Uterus (tissue), 2 donors: Measurements from ENCODE around the gene SHTN1.

ENCODE experiments used
- POLR2A ChIP-seq, 2 donors: fragments of 450-650 bp; IDR thresholded peaks; one replicate each; pipeline ENCODE4 v1.6.1; 2016; ENCODE audit warnings: antibody characterized with exemption in 2 of 2, mild to moderate bottlenecking in 1 of 2, moderate library complexity in 1 of 2
- TF ChIP-seq, protein P1 (sequence below), 4 experiments: fragments of 200-600 bp in 2 of 4; fragments of 450-650 bp in 2 of 4; sonication (generic) in 2 of 4; IDR thresholded peaks; one replicate each; pipeline ENCODE4 v1.5.1; 2016 to 2019; ENCODE audit warnings: antibody characterized with exemption in 4 of 4, mild to moderate bottlenecking in 2 of 4, moderate library complexity in 1 of 4

DNA sequence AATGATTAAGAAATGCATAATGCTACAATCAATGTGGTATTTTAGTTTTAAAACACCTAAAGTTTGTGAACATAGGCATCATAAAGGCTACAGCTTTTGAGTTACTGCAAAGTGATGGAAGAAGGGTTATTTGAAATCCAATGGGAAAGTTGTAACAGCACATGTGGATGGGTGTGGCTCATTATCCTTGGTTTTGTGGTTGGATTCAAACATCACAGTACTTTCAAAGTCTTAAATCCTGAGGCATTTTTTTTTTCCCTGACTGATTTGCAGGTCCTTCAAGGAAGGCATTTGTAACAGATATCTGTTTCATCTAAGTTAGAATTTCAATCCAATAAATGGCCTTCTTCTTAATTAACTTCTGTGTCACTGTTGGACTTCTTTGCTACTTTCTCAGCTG lies 9.8 kb upstream of the SHTN1 start:
- TF ChIP-seq, protein P1, sequence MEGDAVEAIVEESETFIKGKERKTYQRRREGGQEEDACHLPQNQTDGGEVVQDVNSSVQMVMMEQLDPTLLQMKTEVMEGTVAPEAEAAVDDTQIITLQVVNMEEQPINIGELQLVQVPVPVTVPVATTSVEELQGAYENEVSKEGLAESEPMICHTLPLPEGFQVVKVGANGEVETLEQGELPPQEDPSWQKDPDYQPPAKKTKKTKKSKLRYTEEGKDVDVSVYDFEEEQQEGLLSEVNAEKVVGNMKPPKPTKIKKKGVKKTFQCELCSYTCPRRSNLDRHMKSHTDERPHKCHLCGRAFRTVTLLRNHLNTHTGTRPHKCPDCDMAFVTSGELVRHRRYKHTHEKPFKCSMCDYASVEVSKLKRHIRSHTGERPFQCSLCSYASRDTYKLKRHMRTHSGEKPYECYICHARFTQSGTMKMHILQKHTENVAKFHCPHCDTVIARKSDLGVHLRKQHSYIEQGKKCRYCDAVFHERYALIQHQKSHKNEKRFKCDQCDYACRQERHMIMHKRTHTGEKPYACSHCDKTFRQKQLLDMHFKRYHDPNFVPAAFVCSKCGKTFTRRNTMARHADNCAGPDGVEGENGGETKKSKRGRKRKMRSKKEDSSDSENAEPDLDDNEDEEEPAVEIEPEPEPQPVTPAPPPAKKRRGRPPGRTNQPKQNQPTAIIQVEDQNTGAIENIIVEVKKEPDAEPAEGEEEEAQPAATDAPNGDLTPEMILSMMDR (IDR thresholded peaks at IDR 0.05) = no peak
- TF ChIP-seq POLR2A (IDR thresholded peaks at IDR 0.05) = no peak
